H1 (cell line): ENCODE results near the gene ANKRD31. TPM values are rescaled to one million over a fixed set of nuclear protein-coding genes. Genes with fewer than 3 reads are reported as not detected.

Experiments used
- ATF2 ChIP-seq: IDR thresholded peaks from 2 replicates; pipeline ENCODE4 v1.6.1; 2012; ENCODE audit warnings: low read length, inconsistent platforms
- BACH1 ChIP-seq: IDR thresholded peaks from 2 replicates; pipeline ENCODE4 v1.6.1; 2012; ENCODE audit warnings: low read length, improper control_type of control experiment
- CTCF ChIP-seq, 3 experiments: IDR thresholded peaks; 1 replicate in 2 of 3; 2 replicates in 1 of 3; pipeline versions ENCODE4 v1.5.1 to v1.6.1; 2011; ENCODE audit warnings: low read length in 3 of 3, mild to moderate bottlenecking in 3 of 3, inconsistent platforms in 2 of 3, low read depth in 1 of 3, moderate library complexity in 1 of 3; ENCODE audit not compliant: insufficient read depth in 1 of 3; ENCODE audit errors: control extremely low read depth in 1 of 3
- HDAC2 ChIP-seq, 2 experiments: fragments of 300-600 bp in 1 of 2; sonication (generic) in 1 of 2; IDR thresholded peaks; 2 replicates each; pipeline ENCODE4 v1.6.1; 2011 to 2012; ENCODE audit warnings: low read depth in 2 of 2, low read length in 2 of 2, mild to moderate bottlenecking in 2 of 2, moderate library complexity in 2 of 2, borderline replicate concordance in 1 of 2, inconsistent platforms in 1 of 2
- HDAC6 ChIP-seq: IDR thresholded peaks from one replicate; pipeline ENCODE4 v1.7.1; 2012; ENCODE audit warnings: low read depth, mild to moderate bottlenecking, inconsistent platforms, low read length, moderate library complexity
- NANOG ChIP-seq: IDR thresholded peaks from 2 replicates; pipeline ENCODE4 v1.6.1; 2011; ENCODE audit warnings: low read length, low read depth, mild to moderate bottlenecking, inconsistent platforms; ENCODE audit not compliant: insufficient read depth, poor library complexity, severe bottlenecking
- PHF8 ChIP-seq: fragments of 200-600 bp; sonication (generic); conservative IDR thresholded peaks from 2 replicates; pipeline ENCODE4 v1.7.1; 2012; ENCODE audit warnings: low read depth, mild to moderate bottlenecking, inconsistent platforms, low read length, moderate library complexity
- POU5F1 ChIP-seq: IDR thresholded peaks from 2 replicates; pipeline ENCODE4 v1.6.1; 2011; ENCODE audit warnings: low read depth, mild to moderate bottlenecking, low read length, moderate library complexity
- RAD21 ChIP-seq, 2 experiments: IDR thresholded peaks in 1 of 2; conservative IDR thresholded peaks in 1 of 2; 2 replicates each; pipeline ENCODE4 v1.6.1; 2011; ENCODE audit warnings: low read depth in 2 of 2, low read length in 2 of 2, improper control_type of control experiment in 1 of 2, inconsistent platforms in 1 of 2, mild to moderate bottlenecking in 1 of 2, moderate library complexity in 1 of 2
- RNF2 ChIP-seq: fragments of 200-900, 300-1000 bp; sonication (generic); IDR thresholded peaks from 2 replicates; pipeline ENCODE4 v1.7.1; 2016; ENCODE audit warnings: borderline replicate concordance, low read depth, mild to moderate bottlenecking, antibody characterized with exemption, low read length; ENCODE audit not compliant: poor library complexity, severe bottlenecking; ENCODE audit errors: missing control alignments
- SIX5 ChIP-seq: IDR thresholded peaks from 2 replicates; pipeline ENCODE4 v1.6.1; 2011; ENCODE audit warnings: mild to moderate bottlenecking, low read depth, low read length
- TCF12 ChIP-seq: IDR thresholded peaks from 2 replicates; pipeline ENCODE4 v1.6.1; 2011; ENCODE audit warnings: low read depth, mild to moderate bottlenecking, low read length
- TEAD4 ChIP-seq: IDR thresholded peaks from 2 replicates; pipeline ENCODE4 v1.6.1; 2012; ENCODE audit warnings: low read depth, low read length, inconsistent platforms, mixed read lengths
- ZNF274 ChIP-seq: IDR thresholded peaks from 2 replicates; pipeline ENCODE4 v1.7.0; 2012; ENCODE audit warnings: low read length, borderline replicate concordance; ENCODE audit errors: extremely low read depth
- polyA plus RNA-seq, 7 experiments: library from polyadenylated mRNA; depleted of rRNA in 3 of 7; stranded (reverse) in 5 of 7; unstranded in 2 of 7; fragments of >200 nt in 5 of 7; fragments of 200-250 nt in 2 of 7; gene quantifications; 1 replicate in 5 of 7; 2 replicates in 1 of 7; 4 replicates in 1 of 7; pipeline versions ENCODE4 v1.2.1 to v1.2.3, GENCODE V29; 2011 to 2013; ENCODE audit warnings: missing spikeins in 2 of 7, mixed read lengths in 2 of 7
- total RNA-seq: library from RNA; stranded (reverse); fragmentation: NEBNext Ultra II Directional; extraction: Animal tissue kit (Norgen Biotek cat#: 25700); gene quantifications from 2 replicates; pipeline ENCODE4 v1.2.1, GENCODE V29; 2021

Gene ANKRD31
- total and polyA plus RNA-seq, 2 of the 8 experiments (the other 6 are each of a cell fraction or from before 2014, with no cell fraction given) = 0.05 to 0.06 TPM

GRCh38 chr5:75055727-75056144, 180.9 kb downstream of the ANKRD31 start (continued):
- TF ChIP-seq RNF2 = no peak
- no peak for TF ChIP-seq HDAC6
- peak; percentile 86 for TF ChIP-seq NANOG
- 0 out of 4 replicates have a peak, but pooled peaks of 1 of the 2 experiments have one; percentile 33 for TF ChIP-seq HDAC2 (IDR thresholded peaks at IDR 0.05; ENCODE audit: borderline replicate concordance in 1 of 2, low read depth in 2 of 2, low read length in 2 of 2)
- TF ChIP-seq SIX5 = no peak
- TF ChIP-seq RAD21 (IDR thresholded peaks at IDR 0.05 in 1 of 2, conservative IDR thresholded peaks at IDR 0.05 in 1 of 2; ENCODE audit: low read depth in 2 of 2, low read length in 2 of 2) = no peak
- TF ChIP-seq TEAD4 = peak; percentile 97
- TF ChIP-seq CTCF (IDR thresholded peaks at IDR 0.05; ENCODE audit: control extremely low read depth in 1 of 3, insufficient read depth in 1 of 3, low read depth in 1 of 3, low read length in 3 of 3) = no peak
- peak; percentile 25; the same call in 1 of the 2 replicates for TF ChIP-seq ATF2
- peak; percentile 89 for TF ChIP-seq TCF12
- TF ChIP-seq ZNF274 = no peak
- TF ChIP-seq PHF8 = no peak
- TF ChIP-seq POU5F1 = no peak
- no peak for TF ChIP-seq BACH1
- TF ChIP-seq, all 59 proteins: peak for 13
